GM19397 (cell line): ENCODE measurements around the gene STRN3.
"Not testable (repeated sequence)": the region's sequence is repeated elsewhere in the genome, so short reads cannot be mapped to it uniquely, and the experiment has no call there.

Experiments
- ATAC-seq: cut with Tn5 transposase; IDR thresholded peaks from one replicate; pipeline ENCODE4 v1.9.1; 2021; ENCODE audit warnings: mild to moderate bottlenecking, moderate library complexity; ENCODE audit not compliant: unreplicated experiment

Gene STRN3

GRCh38 chr14:31004007-31004406, 22.2 kb downstream of the STRN3 start:
- ATAC-seq, result not testable (repeated sequence)

- ATAC-seq, result no peak
Observed at GRCh38 chr14:31003284-31003683, 22.9 kb downstream of the STRN3 start.

GRCh38 chr14:31001339-31001658, 24.9 kb downstream of the STRN3 start:
- ATAC-seq, result no peak

GRCh38 chr14:31000629-31001338, 25.4 kb downstream of the STRN3 start:
- no peak for ATAC-seq

- no peak for ATAC-seq
Observed at GRCh38 chr14:30999038-30999773, 27.0 kb downstream of the STRN3 start.

GRCh38 chr14:30998100-30998706, 28.0 kb downstream of the STRN3 start:
- ATAC-seq, result no peak

- no peak for ATAC-seq
Observed at GRCh38 chr14:30996892-30997659, 29.1 kb downstream of the STRN3 start.

GRCh38 chr14:30995689-30996088, 30.5 kb downstream of the STRN3 start:
- no peak for ATAC-seq

GRCh38 chr14:30994681-30995620, 31.2 kb downstream of the STRN3 start:
- ATAC-seq, result no peak

GRCh38 chr14:30993071-30993470, 33.1 kb downstream of the STRN3 start:
- no peak for ATAC-seq

- ATAC-seq, result no peak
Observed at GRCh38 chr14:30991408-30991807, 34.8 kb downstream of the STRN3 start.

- no peak for ATAC-seq
Observed at GRCh38 chr14:30990770-30991169, 35.4 kb downstream of the STRN3 start.

- no peak for ATAC-seq
Observed at GRCh38 chr14:30988509-30988908, 37.7 kb downstream of the STRN3 start.

- ATAC-seq, result no peak
Observed at GRCh38 chr14:30985796-30986195, 40.4 kb downstream of the STRN3 start.

GRCh38 chr14:30983858-30984257, 42.3 kb downstream of the STRN3 start:
- ATAC-seq, result no peak

GRCh38 chr14:30982533-30982932, 43.6 kb downstream of the STRN3 start:
- ATAC-seq, result no peak

GRCh38 chr14:30980980-30981379, 45.2 kb downstream of the STRN3 start:
- no peak for ATAC-seq

- not testable (repeated sequence) for ATAC-seq
Observed at GRCh38 chr14:30980106-30980704, 46.0 kb downstream of the STRN3 start.

- ATAC-seq, result no peak
Observed at GRCh38 chr14:30977752-30978151, 48.4 kb downstream of the STRN3 start.

- no peak for ATAC-seq
Observed at GRCh38 chr14:30974628-30975027, 51.6 kb downstream of the STRN3 start.
